OCI-LY7 (cell line): ENCODE results near the gene PTPRCAP. TPM values are rescaled to one million over a fixed set of nuclear protein-coding genes. Genes with fewer than 3 reads are reported as not detected.

Experiments
- BruUV-seq: library from RNA; stranded (reverse); fragments of 400-500 nt; replicated peaks from 2 replicates; lab custom pipeline; 2021; lab: Mats Ljungman, UMichigan
- CTCF ChIA-PET: fragments of 300-600 bp; sonication (Branson Sonifier 250); formaldehyde crosslinking; loops from one replicate; lab custom pipeline; 2022; ENCODE audit warnings: antibody characterized with exemption; ENCODE audit not compliant: unreplicated experiment; lab: Charles Lee
- POLR2A ChIA-PET: fragments of 300-600 bp; sonication (Branson Sonifier 250); formaldehyde crosslinking; loops from one replicate; lab custom pipeline; 2022; ENCODE audit warnings: antibody characterized with exemption; lab: Charles Lee
- DNase-seq: peaks from one replicate; pipeline ENCODE4 v3.0.0-alpha.2; 2015; ENCODE audit warnings: low spot score
- H2AFZ ChIP-seq: fragments of 200-600 bp; sonication (generic), shearing (Covaris generic); 2 replicates; pipeline ENCODE4 v1.6.1; 2014; ENCODE audit warnings: mild to moderate bottlenecking, antibody characterized with exemption, low read length, moderate library complexity
- H3K27ac ChIP-seq: fragments of 200-600 bp; sonication (generic); 2 replicates; pipeline ENCODE4 v1.5.1; 2014; ENCODE audit warnings: mixed run types, low read depth, mild to moderate bottlenecking, moderate library complexity, low read length, inconsistent platforms; ENCODE audit not compliant: poor library complexity, severe bottlenecking
- H3K36me3 ChIP-seq: fragments of 200-600 bp; sonication (generic); 2 replicates; pipeline ENCODE4 v1.6.1; 2014; ENCODE audit warnings: mild to moderate bottlenecking, antibody characterized with exemption, low read length, moderate library complexity, mixed read lengths; ENCODE audit not compliant: insufficient read depth
- H3K4me1 ChIP-seq: fragments of 200-600 bp; sonication (generic); 2 replicates; pipeline ENCODE4 v1.5.1; 2014; ENCODE audit warnings: mild to moderate bottlenecking, low read length; ENCODE audit not compliant: insufficient read depth, poor library complexity, severe bottlenecking
- H3K4me2 ChIP-seq: fragments of 200-600 bp; sonication (generic); 2 replicates; pipeline ENCODE4 v1.6.1; 2014; ENCODE audit warnings: mild to moderate bottlenecking, low read length
- H3K4me3 ChIP-seq: fragments of 200-600 bp; sonication (generic); 2 replicates; pipeline ENCODE4 v1.5.1; 2014; ENCODE audit warnings: mild to moderate bottlenecking, low read depth, low read length; ENCODE audit not compliant: poor library complexity, severe bottlenecking
- H3K79me2 ChIP-seq: fragments of 200-600 bp; sonication (generic); 2 replicates; pipeline ENCODE4 v1.6.1; 2016; ENCODE audit warnings: low read depth, mild to moderate bottlenecking, low read length, moderate library complexity, mixed read lengths; ENCODE audit not compliant: insufficient read depth
- H3K9me2 ChIP-seq: fragments of 200-600 bp; sonication (generic); 2 replicates; pipeline ENCODE4 v1.6.1; 2016; ENCODE audit warnings: mild to moderate bottlenecking, low read length, mixed read lengths; ENCODE audit not compliant: insufficient read depth
- H3K9me3 ChIP-seq: fragments of 200-600 bp; sonication (generic); 2 replicates; pipeline ENCODE4 v1.6.1; 2014; ENCODE audit warnings: mild to moderate bottlenecking, mixed run types, low read length, mixed read lengths
- H4K20me1 ChIP-seq: fragments of 200-600 bp; sonication (generic); 2 replicates; pipeline ENCODE4 v1.6.1; 2014; ENCODE audit warnings: mild to moderate bottlenecking, antibody characterized with exemption, low read length, moderate library complexity, mixed read lengths; ENCODE audit not compliant: insufficient read depth
- CTCF ChIP-seq: fragments of 200-600 bp; sonication (generic); conservative IDR thresholded peaks from 2 replicates; pipeline ENCODE4 v1.5.1; 2014; ENCODE audit warnings: mild to moderate bottlenecking, antibody characterized with exemption, low read length, moderate library complexity, mixed read lengths
- EZH2phosphoT487 ChIP-seq: fragments of 200-600 bp; sonication (generic); IDR thresholded peaks from 2 replicates; pipeline ENCODE4 v1.6.1; 2018; ENCODE audit warnings: low read depth, borderline replicate concordance, mild to moderate bottlenecking, mixed run types, antibody characterized with exemption, low read length, moderate library complexity, mixed read lengths
- intact Hi-C: fragments of 100-400 bp; cut with micrococcal nuclease; formaldehyde crosslinking; loops from one replicate; pipeline ENCODE4 v1.10.0; 2022; ENCODE audit not compliant: unreplicated experiment
- total RNA-seq, 2 experiments: library from RNA; depleted of rRNA in 1 of 2; stranded (reverse); fragments of >200 nt in 1 of 2; shearing (Covaris generic) in 1 of 2; gene quantifications; 2 replicates each; pipeline ENCODE4 v1.2.3, GENCODE V29; 2014 to 2022

The PTPRCAP gene
- total RNA-seq, 2 experiments from 2014 or later = 129 to 212 TPM

DNA sequence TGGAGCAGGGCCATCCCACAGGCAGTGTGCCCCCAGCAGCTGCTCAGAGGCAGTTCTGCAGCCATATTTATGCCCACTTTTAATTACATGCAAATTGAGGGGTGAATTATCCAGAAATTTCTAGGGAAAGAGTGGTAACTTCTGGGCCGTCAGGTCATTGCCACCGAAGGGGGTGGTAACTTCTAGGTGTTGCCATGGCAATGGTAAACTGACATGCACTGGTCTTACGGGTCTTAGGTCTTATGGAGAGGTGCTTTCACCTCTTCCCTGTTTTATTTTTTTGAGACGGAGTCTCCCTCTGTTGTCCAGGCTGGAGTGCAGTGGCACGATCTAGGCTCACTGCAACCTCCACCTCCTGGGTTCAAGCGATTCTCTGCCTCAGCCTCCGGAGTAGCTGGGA lies 35.4 kb upstream of the PTPRCAP start:
- no TSS peak for BruUV-seq

DNA sequence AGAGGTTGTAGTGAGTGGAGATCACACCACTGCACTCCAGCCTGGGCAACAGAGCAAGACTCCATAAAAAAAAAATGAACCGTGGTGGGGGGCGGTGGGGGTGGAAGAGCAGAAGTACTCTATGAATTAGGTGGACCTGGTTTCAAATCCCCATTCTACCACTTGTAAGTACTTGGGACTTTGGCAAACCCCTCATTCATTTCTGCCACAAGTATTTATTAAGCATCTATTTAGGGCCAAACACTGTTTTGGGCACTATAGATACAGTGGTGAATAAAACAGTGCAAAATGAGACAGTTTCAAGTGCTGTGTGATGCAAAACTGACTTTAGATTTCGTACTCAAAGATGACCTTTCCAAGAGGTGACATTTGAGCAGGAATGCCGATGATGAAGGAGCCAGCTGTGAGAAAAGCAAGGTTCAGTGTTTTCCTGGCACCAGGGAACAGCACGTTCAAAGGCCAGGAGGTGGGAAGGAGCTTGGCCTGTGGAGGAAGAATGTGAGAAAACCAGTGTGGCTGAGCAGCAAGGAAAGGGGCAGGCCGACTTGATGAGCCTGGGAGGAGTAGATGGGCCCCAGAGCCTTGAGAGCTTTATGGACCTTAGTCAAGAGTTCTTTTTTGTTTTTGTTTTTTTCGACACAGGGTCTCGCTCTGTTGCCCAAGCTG lies 33.0 kb upstream of the PTPRCAP start:
- H4K20me1 ChIP-seq = no peaks in the 10 kb centered on the region
- no peak overlapping the region for H2AFZ ChIP-seq
- H3K4me1 ChIP-seq = peaks cover 45% of the 10 kb centered on the region
- H3K9me2 ChIP-seq = no peaks in the 10 kb centered on the region
- H3K4me3 ChIP-seq = no peak overlapping the region
- BruUV-seq = no TSS peak
- intact Hi-C loops = no loop called here
- no peak overlapping the region for H3K27ac ChIP-seq
- ChIA-PET POLR2A (interaction anchor here (0.6 to 4.2 kb wide), 5 partner anchors 12 to 230 kb away, joined by 3 to 13 read pairs (median 4); partner anchors contain the start of gene AIP), CTCF (no interaction called here)
- 0 out of 2 replicates have a peak overlapping the region, but pooled peaks have one; percentile 13 for H3K4me2 ChIP-seq
- TF ChIP-seq CTCF = no peak
- TF ChIP-seq EZH2phosphoT487 = no peak
- peaks cover 16% of the 10 kb centered on the region; the same call in 1 of the 2 replicates for H3K79me2 ChIP-seq
- DNase-seq = no peak
- no peaks in the 10 kb centered on the region for H3K9me3 ChIP-seq
- no peaks in the 10 kb centered on the region for H3K36me3 ChIP-seq

More for the DNA sequence above, 35.4 kb upstream of the PTPRCAP start:
- CTCF ChIA-PET = no interaction called here
- Histone ChIP-seq H3K9me3 (no peaks in the 10 kb centered on the region), H3K4me2 (no peak overlapping the region), H3K36me3 (no peaks in the 10 kb centered on the region), H3K9me2 (no peaks in the 10 kb centered on the region), H3K4me1 (peaks cover 23% of the 10 kb centered on the region), H2AFZ (no peak overlapping the region), H3K4me3 (no peak overlapping the region), H3K79me2 (peaks cover 10% of the 10 kb centered on the region; the same call in 1 of the 2 replicates), H3K27ac (no peak overlapping the region), H4K20me1 (no peaks in the 10 kb centered on the region)
- TF ChIP-seq CTCF (no peak), EZH2phosphoT487 (no peak)
- POLR2A ChIA-PET = interaction anchor here (0.6 kb wide), 1 partner anchor 33 kb away, joined by 3 read pairs; no protein-coding TSS in a partner anchor
- intact Hi-C loops = no loop called here
- no peak for DNase-seq

- H3K9me2 ChIP-seq = no peaks in the 10 kb centered on the region
- peak overlapping the region; percentile 61; the same call in 1 of the 2 replicates for H2AFZ ChIP-seq
- BruUV-seq = no TSS peak
- intact Hi-C loops = loop anchor here (1.0 to 5.0 kb wide), 4 partner anchors 32 to 117 kb away; partner anchors contain the start of genes POLD4 and PTPRCAP
- H3K4me3 ChIP-seq = peak overlapping the region; percentile 87
- no peaks in the 10 kb centered on the region for H3K36me3 ChIP-seq
- TF ChIP-seq EZH2phosphoT487 (no peak), CTCF (peak; percentile 41; the same call in 1 of the 2 replicates)
- H3K4me2 ChIP-seq = peak overlapping the region; percentile 78
- H4K20me1 ChIP-seq = no peaks in the 10 kb centered on the region
- no peak for DNase-seq
- peaks cover 23% of the 10 kb centered on the region; the same call in 1 of the 2 replicates for H3K79me2 ChIP-seq
- H3K27ac ChIP-seq = no peak overlapping the region
- H3K4me1 ChIP-seq = peaks cover 49% of the 10 kb centered on the region
- CTCF ChIA-PET = no interaction called here
- POLR2A ChIA-PET = interaction anchor here (1.2 to 4.2 kb wide), 4 partner anchors 9 to 32 kb away, joined by 3 to 20 read pairs (median 12); partner anchors contain the start of gene PTPRCAP
- no peaks in the 10 kb centered on the region for H3K9me3 ChIP-seq
Observed at GRCh38 chr11:67469508-67469811, 32.0 kb upstream of the PTPRCAP start.
